SJSA1 (cell line): Measurements from ENCODE around the gene DDC. TPM values are rescaled to one million over a fixed set of nuclear protein-coding genes. Genes with fewer than 3 reads are reported as not detected.
"Not testable (repeated sequence)": the region's sequence is repeated elsewhere in the genome, so short reads cannot be mapped to it uniquely, and the experiment has no call there.

Experiments
- DNase-seq, 2 experiments: peaks; one replicate each; pipeline ENCODE4 v3.0.0-alpha.2; 2015 to 2020; ENCODE audit warnings: low spot score in 2 of 2, low read depth in 1 of 2
- H3K27ac ChIP-seq: fragments of 250-450 bp; sonication (Bioruptor Pico); 2 replicates; pipeline ENCODE4 v1.5.1; 2020; ENCODE audit warnings: mild to moderate bottlenecking, moderate library complexity
- H3K27me3 ChIP-seq: fragments of 250-450 bp; sonication (Bioruptor Pico); replicated peaks from 2 replicates; pipeline ENCODE4 v1.5.1; 2020; ENCODE audit warnings: mild to moderate bottlenecking, moderate library complexity
- H3K36me3 ChIP-seq: fragments of 250-450 bp; sonication (Bioruptor Pico); 2 replicates; pipeline ENCODE4 v1.5.1; 2020; ENCODE audit warnings: mild to moderate bottlenecking
- H3K4me1 ChIP-seq: fragments of 250-450 bp; sonication (Bioruptor Pico); replicated peaks from 2 replicates; pipeline ENCODE4 v1.6.1; 2021; ENCODE audit warnings: mild to moderate bottlenecking
- H3K4me3 ChIP-seq: fragments of 250-450 bp; sonication (Bioruptor Pico); 2 replicates; pipeline ENCODE4 v1.5.1; 2020; ENCODE audit warnings: mild to moderate bottlenecking
- H3K9me3 ChIP-seq: fragments of 250-450 bp; sonication (Bioruptor Pico); replicated peaks from 2 replicates; pipeline ENCODE4 v1.5.1; 2020; ENCODE audit warnings: mild to moderate bottlenecking
- total RNA-seq: library from RNA; depleted of rRNA; stranded (reverse); fragments of >200 nt; shearing (Covaris generic); gene quantifications from 2 replicates; pipeline ENCODE4 v1.2.3, GENCODE V29; 2014

DDC gene
- total RNA-seq, 1 experiment from 2014 or later = not detected

GRCh38 chr7:50594734-50595485 lies 29.7 kb upstream of the DDC start:
- Histone ChIP-seq H3K36me3 (no peaks in the 10 kb centered on the region), H3K4me1 (no peaks in the 10 kb centered on the region), H3K27me3 (no peaks in the 10 kb centered on the region), H3K4me3 (no peak overlapping the region), H3K27ac (no peak overlapping the region), H3K9me3 (no peaks in the 10 kb centered on the region)
- no peak for DNase-seq

- no peaks in the 10 kb centered on the region for H3K9me3 ChIP-seq
- H3K4me3 ChIP-seq = no peak overlapping the region
- no peak for DNase-seq
- no peak overlapping the region for H3K27ac ChIP-seq
- no peaks in the 10 kb centered on the region for H3K27me3 ChIP-seq
- no peaks in the 10 kb centered on the region for H3K4me1 ChIP-seq
- H3K36me3 ChIP-seq = no peaks in the 10 kb centered on the region
Measured at GRCh38 chr7:50594136-50594535, 28.9 kb upstream of the DDC start.

DNA sequence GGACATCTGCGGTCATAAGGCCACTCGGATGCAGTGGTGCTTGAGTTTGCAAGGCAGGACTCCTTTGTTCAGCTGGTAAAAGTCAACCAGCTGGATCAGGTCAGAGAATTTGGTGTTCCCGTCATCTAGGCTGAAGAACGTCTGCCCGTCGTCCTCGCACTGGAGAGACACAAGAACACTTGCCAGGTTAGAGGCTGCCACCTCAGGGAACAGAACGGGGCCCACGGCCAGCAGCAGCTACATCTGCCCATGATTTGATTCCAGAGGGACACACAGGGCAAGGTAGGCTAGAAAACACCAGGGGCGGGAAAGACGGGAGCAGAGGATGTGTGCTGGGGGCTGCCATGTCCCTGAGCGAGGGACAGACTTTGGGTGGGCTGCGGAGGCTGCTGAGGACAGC lies 27.7 kb upstream of the DDC start:
- H3K9me3 ChIP-seq = no peaks in the 10 kb centered on the region
- H3K27me3 ChIP-seq = no peaks in the 10 kb centered on the region
- H3K4me3 ChIP-seq = no peak overlapping the region
- H3K4me1 ChIP-seq = no peaks in the 10 kb centered on the region
- no peaks in the 10 kb centered on the region for H3K36me3 ChIP-seq
- H3K27ac ChIP-seq = no peak overlapping the region
- DNase-seq = no peak

DNA sequence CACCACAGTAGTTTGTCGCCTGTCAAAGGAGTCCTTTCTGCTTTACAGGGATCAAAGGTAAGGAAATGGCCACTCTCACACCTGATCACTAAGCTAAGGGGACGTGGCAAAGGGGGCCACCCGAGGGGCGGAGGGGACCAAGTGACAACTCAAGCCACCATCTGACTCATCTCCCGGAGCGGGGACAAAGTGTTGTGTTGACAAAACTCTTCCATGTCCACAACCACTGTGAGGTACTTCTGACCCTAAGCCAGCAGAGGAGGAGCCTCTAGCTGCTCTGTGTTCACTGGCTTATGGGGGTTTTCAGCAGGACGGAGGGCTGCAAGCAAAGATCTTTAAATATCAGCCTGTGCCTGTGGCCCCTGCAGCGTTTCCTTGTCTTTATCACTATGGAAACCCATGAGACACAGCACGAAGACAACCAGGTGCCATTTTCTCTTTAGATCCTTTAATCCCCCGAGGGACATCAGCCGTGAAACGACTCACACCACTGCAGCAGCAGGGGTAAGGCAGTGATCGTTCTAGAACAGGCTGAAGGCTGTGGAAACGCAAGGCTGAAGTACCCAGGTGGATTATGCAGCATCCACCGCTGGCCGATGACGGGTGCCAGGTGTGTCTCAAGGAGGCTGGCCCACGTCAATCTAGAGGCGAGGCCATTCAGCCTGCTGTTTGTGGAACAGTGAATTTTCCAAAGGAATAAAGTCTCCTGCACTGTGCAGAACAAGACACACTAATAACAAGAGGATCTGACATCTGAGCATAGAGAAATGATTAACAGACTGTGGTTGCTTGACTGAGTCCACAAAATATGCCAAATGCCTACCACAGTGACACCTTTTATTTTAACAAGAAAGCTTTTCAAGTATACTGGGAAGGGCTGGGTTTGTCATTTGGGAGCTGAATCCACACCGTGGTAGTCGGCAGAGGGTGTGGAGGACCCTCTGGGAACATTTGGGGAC lies 26.6 kb upstream of the DDC start:
- no peak overlapping the region for H3K4me3 ChIP-seq
- H3K27ac ChIP-seq = no peak overlapping the region
- no peaks in the 10 kb centered on the region for H3K36me3 ChIP-seq
- no peaks in the 10 kb centered on the region for H3K27me3 ChIP-seq
- H3K9me3 ChIP-seq = no peaks in the 10 kb centered on the region
- no peaks in the 10 kb centered on the region for H3K4me1 ChIP-seq
- DNase-seq = no peak

GRCh38 chr7:50591098-50591479 lies 25.9 kb upstream of the DDC start:
- no peaks in the 10 kb centered on the region for H3K27me3 ChIP-seq
- DNase-seq = no peak
- no peaks in the 10 kb centered on the region for H3K9me3 ChIP-seq
- H3K27ac ChIP-seq = no peak overlapping the region
- no peaks in the 10 kb centered on the region for H3K4me1 ChIP-seq
- H3K36me3 ChIP-seq = no peaks in the 10 kb centered on the region
- no peak overlapping the region for H3K4me3 ChIP-seq

DNA sequence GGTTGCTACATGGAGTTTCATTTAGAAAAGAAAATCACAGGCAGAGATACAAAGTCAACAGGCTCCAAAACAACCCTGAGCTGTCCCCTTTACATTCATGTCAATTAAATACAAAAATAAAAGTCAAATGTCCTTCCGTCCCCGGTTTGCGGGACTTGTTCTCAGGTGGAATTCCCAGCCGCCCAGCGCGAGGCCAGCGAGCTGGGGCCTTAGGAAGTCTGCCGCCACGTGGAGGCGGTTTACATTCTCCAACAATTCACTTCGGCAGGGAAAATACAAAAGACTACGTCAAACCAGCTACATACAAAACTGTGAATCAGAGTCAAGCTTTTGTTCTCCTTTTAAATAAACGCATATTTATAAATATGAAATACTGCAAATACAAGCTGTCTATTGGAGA lies 25.3 kb upstream of the DDC start:
- Histone ChIP-seq H3K9me3 (no peaks in the 10 kb centered on the region), H3K4me3 (no peak overlapping the region), H3K4me1 (no peaks in the 10 kb centered on the region), H3K27ac (no peak overlapping the region), H3K36me3 (no peaks in the 10 kb centered on the region), H3K27me3 (no peaks in the 10 kb centered on the region)
- DNase-seq = no peak

- H3K27me3 ChIP-seq = no peaks in the 10 kb centered on the region
- no peaks in the 10 kb centered on the region; the same call in 1 of the 2 replicates for H3K9me3 ChIP-seq
- H3K36me3 ChIP-seq = no peaks in the 10 kb centered on the region
- H3K4me3 ChIP-seq = no peak overlapping the region
- no peak for DNase-seq
- H3K27ac ChIP-seq = no peak overlapping the region
- no peaks in the 10 kb centered on the region for H3K4me1 ChIP-seq
Measured at GRCh38 chr7:50589364-50589763, 24.2 kb upstream of the DDC start.

DNA sequence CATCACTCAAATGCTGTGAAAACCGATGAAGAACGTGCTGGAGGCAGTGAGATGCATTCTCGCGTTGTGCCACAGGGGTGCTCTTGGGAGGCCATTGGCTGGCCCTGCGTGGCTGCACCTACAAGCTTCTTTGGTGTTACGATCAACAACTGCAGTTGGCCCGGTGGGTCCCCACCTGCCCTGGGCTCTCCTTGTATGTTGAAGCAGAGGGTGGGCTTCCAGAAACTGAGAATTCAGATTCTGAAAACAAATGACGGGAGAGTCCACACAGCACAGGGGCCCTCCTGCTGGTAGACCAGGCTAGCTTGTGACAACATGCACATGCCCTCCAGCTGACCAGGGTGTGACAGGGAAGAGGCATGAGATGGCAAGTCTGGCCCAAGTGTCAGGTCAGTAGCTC lies 23.7 kb upstream of the DDC start:
- Histone ChIP-seq H3K4me1 (no peaks in the 10 kb centered on the region), H3K36me3 (no peaks in the 10 kb centered on the region), H3K27ac (no peak overlapping the region), H3K4me3 (no peak overlapping the region), H3K9me3 (no peaks in the 10 kb centered on the region; the same call in 1 of the 2 replicates), H3K27me3 (no peaks in the 10 kb centered on the region)
- DNase-seq = no peak

DNA sequence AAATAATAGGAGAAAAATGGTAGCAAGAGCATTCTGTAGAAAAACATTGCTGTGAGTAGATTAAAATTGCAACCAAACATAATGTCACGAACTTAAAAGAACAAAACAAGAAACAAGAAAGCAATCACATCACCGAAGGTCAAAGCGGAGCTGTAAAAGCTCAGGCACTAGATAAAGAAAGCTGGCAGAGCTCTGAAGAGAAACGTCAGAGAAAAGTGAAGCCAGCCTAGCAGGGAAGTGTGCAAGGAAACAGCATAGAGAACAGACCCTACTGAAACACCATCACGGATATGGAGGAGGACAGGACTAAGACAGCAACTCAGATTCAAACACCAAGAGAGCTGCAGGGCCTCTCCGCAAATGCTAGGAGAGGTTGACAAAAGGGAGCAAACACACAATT lies 22.5 kb upstream of the DDC start:
- no peak for DNase-seq
- H3K36me3 ChIP-seq = no peaks in the 10 kb centered on the region
- H3K27ac ChIP-seq = no peak overlapping the region
- H3K27me3 ChIP-seq = no peaks in the 10 kb centered on the region
- no peaks in the 10 kb centered on the region; the same call in 1 of the 2 replicates for H3K9me3 ChIP-seq
- no peaks in the 10 kb centered on the region for H3K4me1 ChIP-seq
- H3K4me3 ChIP-seq = no peak overlapping the region

DNA sequence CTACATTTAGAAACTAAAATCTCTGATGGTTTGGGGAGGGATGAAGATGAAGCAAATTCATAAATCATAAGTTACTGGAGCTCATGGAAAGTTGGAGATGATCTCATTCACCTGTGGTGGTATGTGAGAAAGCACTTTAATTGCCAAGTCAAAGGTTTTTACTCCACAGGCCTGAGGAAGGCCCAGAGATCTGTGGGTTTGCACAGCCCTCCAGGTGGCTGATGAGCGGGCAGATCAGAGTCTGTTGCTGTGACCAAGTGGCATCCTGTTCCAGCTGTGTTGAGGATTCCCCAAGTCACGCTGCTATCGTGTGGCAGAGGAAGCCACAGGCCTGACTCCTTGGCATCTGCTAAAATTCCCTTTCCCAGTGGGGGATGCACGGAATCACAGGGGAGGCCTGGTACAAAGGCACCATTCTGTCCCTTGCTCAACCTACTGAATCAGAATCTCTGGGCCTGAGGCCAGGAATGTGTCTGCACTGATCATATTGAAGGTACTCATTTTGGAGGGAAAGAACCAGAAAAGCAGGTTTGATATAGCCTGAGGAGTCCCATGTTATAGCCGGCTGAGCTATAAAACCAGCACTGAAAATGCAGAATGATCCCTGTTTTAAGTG lies 19.7 kb upstream of the DDC start:
- Histone ChIP-seq H3K4me1 (no peaks in the 10 kb centered on the region), H3K9me3 (no peaks in the 10 kb centered on the region; the same call in 1 of the 2 replicates), H3K27ac (no peak overlapping the region), H3K27me3 (no peaks in the 10 kb centered on the region), H3K4me3 (no peak overlapping the region), H3K36me3 (no peaks in the 10 kb centered on the region)
- no peak for DNase-seq

- no peak overlapping the region for H3K27ac ChIP-seq
- no peaks in the 10 kb centered on the region for H3K27me3 ChIP-seq
- no peak overlapping the region for H3K4me3 ChIP-seq
- no peak for DNase-seq
- no peaks in the 10 kb centered on the region; the same call in 1 of the 2 replicates for H3K9me3 ChIP-seq
- no peaks in the 10 kb centered on the region for H3K4me1 ChIP-seq
- no peaks in the 10 kb centered on the region for H3K36me3 ChIP-seq
Measured at GRCh38 chr7:50584386-50584785, 19.2 kb upstream of the DDC start.

- not testable (repeated sequence) for H3K4me3 ChIP-seq, H3K27me3 ChIP-seq, H3K4me1 ChIP-seq, DNase-seq, H3K9me3 ChIP-seq, H3K36me3 ChIP-seq, H3K27ac ChIP-seq
Measured at GRCh38 chr7:50583295-50583694, 18.1 kb upstream of the DDC start.

DNA sequence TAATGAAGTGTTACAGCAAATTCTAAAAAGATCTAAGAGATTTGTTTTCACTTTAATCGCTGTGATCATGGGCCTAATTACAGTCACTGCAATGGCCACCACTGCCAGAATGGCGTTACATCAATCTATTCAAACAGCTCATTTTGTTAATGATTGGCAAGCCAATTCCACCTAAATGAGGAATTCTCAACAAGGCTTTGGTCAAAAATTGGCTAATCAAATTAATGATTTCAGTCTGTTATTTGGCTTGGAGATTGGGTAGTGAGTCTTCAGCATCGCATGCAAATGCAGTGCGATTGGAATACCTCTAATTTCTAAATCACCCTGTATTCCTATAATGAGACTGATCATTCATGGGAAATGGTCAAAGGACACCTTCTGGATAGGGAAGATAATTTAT lies 17.1 kb upstream of the DDC start:
- H3K4me3 ChIP-seq = not testable (repeated sequence)

DNA sequence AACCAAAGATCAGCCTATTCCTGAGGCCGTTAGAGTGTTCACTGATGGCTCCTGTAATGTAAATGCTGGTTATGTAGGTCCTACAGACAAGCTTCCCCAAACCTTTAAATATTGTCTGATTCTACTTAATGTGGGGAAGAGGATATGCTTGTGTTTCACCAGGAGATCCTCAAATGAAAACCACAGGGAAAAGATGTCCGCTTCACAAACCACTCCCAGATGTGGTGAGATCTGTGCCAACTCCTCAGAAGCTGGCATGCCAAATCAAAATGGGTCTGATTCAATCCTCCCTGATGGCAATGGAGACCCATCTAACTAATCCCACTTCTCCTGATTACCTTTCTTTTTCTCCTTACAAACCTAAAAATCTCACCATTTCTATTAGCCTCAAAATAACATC lies 15.5 kb upstream of the DDC start:
- H3K9me3 ChIP-seq, H3K27me3 ChIP-seq, H3K27ac ChIP-seq, H3K4me1 ChIP-seq, H3K36me3 ChIP-seq, H3K4me3 ChIP-seq, DNase-seq: not testable (repeated sequence)

More for the DNA sequence above, 17.1 kb upstream of the DDC start:
- DNase-seq, H3K9me3 ChIP-seq, H3K4me1 ChIP-seq, H3K27me3 ChIP-seq, H3K36me3 ChIP-seq, H3K27ac ChIP-seq: not testable (repeated sequence)
